ENCODE data around the gene KCNJ9. TPM values are rescaled to one million over a fixed set of nuclear protein-coding genes. Genes with fewer than 3 reads are reported as not detected.
"Not testable (repeated sequence)": the region's sequence is repeated elsewhere in the genome, so short reads cannot be mapped to it uniquely, and the experiment has no call there.

The KCNJ9 gene
- total and polyA plus RNA-seq, 3 donors from 2014 or later: 0.37 to 0.68 (median 0.55) TPM

GRCh38 chr1:160125746-160126145 lies 44.4 kb downstream of the KCNJ9 start:
- Histone ChIP-seq H3K4me1 (peaks cover 4% of the 10 kb centered on the region), H3K27me3 (no peaks in the 10 kb centered on the region), H3K9me3 (no peaks in the 10 kb centered on the region), H3K4me3 (no peak overlapping the region), H3K27ac (no peak overlapping the region), H3K36me3 (ENCODE audit: low read depth, missing control alignments) (no peaks in the 10 kb centered on the region)
- no peak for TF ChIP-seq POLR2A (IDR thresholded peaks at IDR 0.05)
- TF ChIP-seq CTCF (IDR thresholded peaks at IDR 0.05): no peak
- intact Hi-C loops (cut with DNase I; ENCODE audit: low total_unique reads): no loop called here
- DNase-seq: no peak
- WGBS, 2 donors: 87 to 95% methylated on average over 1 of the region's 1 CpG

GRCh38 chr1:160126342-160126741 lies 45.0 kb downstream of the KCNJ9 start:
- H3K27ac ChIP-seq; H3K27me3 ChIP-seq; DNase-seq; H3K4me3 ChIP-seq; intact Hi-C loops (cut with DNase I; ENCODE audit: low total_unique reads); H3K36me3 ChIP-seq (ENCODE audit: low read depth, missing control alignments); H3K9me3 ChIP-seq: not testable (repeated sequence)
- peaks cover 10% of the 10 kb centered on the region for H3K4me1 ChIP-seq
- 66% methylated on average over 4 of the region's 4 CpGs for WGBS, 2 donors

- no peaks in the 10 kb centered on the region for H3K36me3 ChIP-seq (ENCODE audit: low read depth, missing control alignments)
- H3K4me1 ChIP-seq: peaks cover 21% of the 10 kb centered on the region
- no peaks in the 10 kb centered on the region for H3K27me3 ChIP-seq
- 95 to 96% methylated on average over 6 to 9 of the region's 9 CpGs for WGBS, 2 donors
- intact Hi-C loops (cut with DNase I; ENCODE audit: low total_unique reads): no loop called here
- no peak overlapping the region for H3K27ac ChIP-seq
- no peak for DNase-seq
- H3K4me3 ChIP-seq: no peak overlapping the region
- no peaks in the 10 kb centered on the region for H3K9me3 ChIP-seq
- TF ChIP-seq CTCF (IDR thresholded peaks at IDR 0.05) (no peak), POLR2A (IDR thresholded peaks at IDR 0.05) (no peak)
Measured at GRCh38 chr1:160127381-160127780, 46.0 kb downstream of the KCNJ9 start.

DNA sequence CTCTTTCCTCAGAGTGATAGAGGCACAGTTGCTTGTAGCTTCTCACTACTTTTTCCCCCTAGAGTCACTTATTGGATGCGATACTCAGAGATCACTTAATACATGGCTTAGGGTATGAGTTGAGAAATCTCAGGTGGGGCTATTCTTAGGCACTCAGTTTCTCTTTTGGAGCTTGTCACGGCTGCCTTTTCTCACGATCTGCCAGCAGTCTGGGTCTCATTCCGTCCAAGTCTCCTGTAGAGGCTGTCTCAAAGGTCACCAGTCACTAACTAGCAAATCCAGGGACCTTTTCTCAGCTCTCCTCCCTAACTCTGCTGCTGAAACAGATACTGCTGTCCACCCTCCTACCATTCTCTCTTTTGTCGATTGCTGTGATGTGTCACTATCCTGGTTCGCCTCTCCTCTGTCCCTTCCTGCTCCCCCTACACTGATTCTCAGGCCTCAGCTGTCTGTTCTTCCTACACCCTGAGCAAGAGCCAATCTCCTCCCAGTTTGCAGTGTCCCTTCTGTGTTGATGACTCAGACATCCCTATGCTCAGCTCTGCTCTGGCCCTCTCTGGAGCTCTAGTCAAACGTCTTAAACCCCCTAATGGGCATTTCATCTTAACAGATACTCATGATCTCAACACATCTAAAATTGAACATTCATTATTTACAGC lies 46.7 kb downstream of the KCNJ9 start:
- Histone ChIP-seq H3K9me3 (no peaks in the 10 kb centered on the region), H3K4me1 (peaks cover 25% of the 10 kb centered on the region), H3K27ac (no peak overlapping the region), H3K27me3 (no peaks in the 10 kb centered on the region), H3K4me3 (no peak overlapping the region), H3K36me3 (ENCODE audit: low read depth, missing control alignments) (no peaks in the 10 kb centered on the region)
- WGBS, 2 donors: 63 to 65% methylated on average over 7 of the region's 7 CpGs
- intact Hi-C loops (cut with DNase I; ENCODE audit: low total_unique reads): no loop called here
- no peak for DNase-seq
- TF ChIP-seq CTCF (IDR thresholded peaks at IDR 0.05) (no peak), POLR2A (IDR thresholded peaks at IDR 0.05) (no peak)

- Histone ChIP-seq H3K4me3 (no peak overlapping the region), H3K9me3 (no peaks in the 10 kb centered on the region), H3K27ac (no peak overlapping the region), H3K27me3 (no peaks in the 10 kb centered on the region), H3K36me3 (ENCODE audit: low read depth, missing control alignments) (no peaks in the 10 kb centered on the region), H3K4me1 (peaks cover 25% of the 10 kb centered on the region)
- DNase-seq: no peak
- intact Hi-C loops (cut with DNase I; ENCODE audit: low total_unique reads): no loop called here
- 87 to 90% methylated on average over 18 of the region's 18 CpGs for WGBS, 2 donors
- no peak for TF ChIP-seq CTCF (IDR thresholded peaks at IDR 0.05)
Measured at GRCh38 chr1:160128636-160129035, 47.3 kb downstream of the KCNJ9 start.
